ELR (cell line): ENCODE measurements around the gene PEPD.

Source experiments
- DNase-seq: peaks from one replicate; pipeline ENCODE4 v3.0.0-alpha.2; 2015; ENCODE audit warnings: low read depth

The PEPD gene

GRCh38 chr19:33395561-33396550, 125.7 kb downstream of the PEPD start:
- DNase-seq = peak; percentile 26

GRCh38 chr19:33394723-33395560, 126.6 kb downstream of the PEPD start:
- DNase-seq = no peak

GRCh38 chr19:33394006-33394722, 127.4 kb downstream of the PEPD start:
- peak; percentile 80 for DNase-seq

GRCh38 chr19:33393286-33394005, 128.1 kb downstream of the PEPD start:
- DNase-seq = no peak

GRCh38 chr19:33392341-33393285, 129.0 kb downstream of the PEPD start:
- no peak for DNase-seq

DNA sequence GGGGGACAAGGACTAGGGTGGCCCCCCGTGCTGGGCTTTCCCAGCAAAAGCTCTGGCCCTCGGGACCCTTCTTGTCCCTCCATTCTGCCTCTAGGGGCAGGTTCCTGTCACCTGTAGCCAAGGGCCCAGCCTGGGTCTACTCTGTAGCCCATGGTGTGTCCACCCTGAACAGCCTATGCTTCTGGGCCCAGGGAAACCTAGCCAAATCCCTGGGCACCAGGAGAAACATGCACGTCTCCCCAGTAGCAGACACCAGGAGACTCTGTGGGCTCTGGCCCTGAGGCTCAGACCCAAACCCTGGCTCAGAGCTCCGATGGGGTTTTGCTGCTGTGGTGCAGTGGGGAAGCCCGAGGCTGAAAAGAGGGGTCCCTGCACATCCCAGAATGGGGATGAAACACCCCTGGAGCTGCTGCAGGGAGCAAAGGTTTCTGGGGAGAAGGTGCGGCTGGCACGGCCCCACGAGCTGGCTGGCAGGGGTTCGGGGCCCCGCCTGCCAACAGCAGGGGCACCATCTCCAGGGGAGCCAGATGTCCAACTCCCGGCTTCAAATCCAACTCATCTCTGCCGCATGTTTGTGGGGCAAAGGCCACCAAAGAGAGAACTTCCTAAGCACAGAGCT, 129.9 kb downstream of the PEPD start:
- DNase-seq = no peak

DNA sequence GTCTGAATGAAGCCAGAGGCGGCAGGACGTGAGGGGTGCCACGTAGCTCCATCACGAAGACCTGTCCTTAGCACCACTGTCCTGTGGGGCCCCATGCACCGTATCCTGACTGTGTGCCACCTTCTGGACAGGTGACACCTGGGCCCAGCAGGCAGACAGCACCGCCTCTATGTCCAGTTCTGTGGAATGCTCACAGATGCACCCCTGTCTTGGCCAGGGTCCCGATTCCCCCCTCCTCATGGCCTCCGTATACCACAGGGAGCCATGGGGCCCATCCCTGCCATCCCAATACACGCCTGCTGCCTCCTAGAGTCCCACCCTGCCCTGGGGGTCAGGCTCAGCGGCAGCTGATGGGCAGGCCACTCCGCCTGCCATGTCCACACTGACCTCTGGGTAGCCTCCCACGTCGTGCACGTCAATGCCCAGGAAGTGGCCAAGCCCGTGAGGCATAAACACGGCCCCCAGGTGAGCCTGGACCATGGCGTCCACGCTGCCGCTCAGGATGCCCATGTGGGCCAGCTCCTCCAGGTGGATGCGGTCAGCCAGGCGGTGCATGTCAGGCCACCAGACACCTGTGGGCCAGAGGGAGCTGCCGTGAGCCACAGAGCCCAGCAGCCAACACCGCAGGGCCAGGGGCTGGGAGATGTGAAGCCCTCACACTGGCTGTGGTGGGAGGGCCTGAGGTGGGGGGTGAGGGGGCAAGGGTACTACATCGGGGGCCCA, 130.5 kb downstream of the PEPD start:
- DNase-seq = no peak

DNA sequence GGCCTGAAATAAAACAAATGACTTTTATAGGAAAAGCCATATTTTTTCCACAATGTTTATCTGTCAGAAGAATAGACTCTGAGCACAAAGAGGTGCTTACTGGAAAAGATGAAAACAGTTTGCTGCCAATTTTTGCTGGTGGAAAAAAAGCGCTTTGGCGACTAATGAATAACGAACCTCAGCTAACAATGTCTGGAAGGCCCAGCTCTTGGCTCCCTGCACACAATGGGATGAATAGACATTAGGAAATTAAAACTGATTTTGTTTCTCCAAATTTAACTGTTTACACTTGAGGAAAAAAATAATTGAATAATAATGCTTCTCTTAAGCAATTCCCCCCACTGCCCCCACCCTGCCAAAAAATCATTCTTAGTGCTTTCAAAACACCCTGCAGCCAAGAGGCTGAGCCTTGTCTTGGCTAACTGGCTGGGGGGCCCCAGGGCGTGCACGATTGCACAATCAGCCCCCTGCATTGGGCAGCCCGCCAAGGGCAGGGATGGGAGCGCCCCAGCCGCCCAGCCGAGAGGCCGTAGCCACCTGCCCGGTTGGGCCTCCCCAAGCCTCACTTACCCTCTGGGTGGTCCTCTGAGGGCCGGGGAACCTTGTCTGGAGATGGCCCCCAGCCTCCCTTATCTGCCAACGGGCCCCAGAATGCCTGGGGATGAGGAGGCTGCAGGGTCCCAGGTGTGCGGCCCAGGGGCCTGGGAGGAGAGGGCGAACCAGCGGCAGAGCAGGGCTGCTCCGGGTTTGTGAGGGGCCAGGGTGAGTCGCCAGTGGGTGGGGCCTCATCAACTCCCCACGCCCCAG, 131.3 kb downstream of the PEPD start:
- DNase-seq = no peak

- no peak for DNase-seq
Measured at GRCh38 chr19:33389421-33390100, 132.0 kb downstream of the PEPD start.

DNA sequence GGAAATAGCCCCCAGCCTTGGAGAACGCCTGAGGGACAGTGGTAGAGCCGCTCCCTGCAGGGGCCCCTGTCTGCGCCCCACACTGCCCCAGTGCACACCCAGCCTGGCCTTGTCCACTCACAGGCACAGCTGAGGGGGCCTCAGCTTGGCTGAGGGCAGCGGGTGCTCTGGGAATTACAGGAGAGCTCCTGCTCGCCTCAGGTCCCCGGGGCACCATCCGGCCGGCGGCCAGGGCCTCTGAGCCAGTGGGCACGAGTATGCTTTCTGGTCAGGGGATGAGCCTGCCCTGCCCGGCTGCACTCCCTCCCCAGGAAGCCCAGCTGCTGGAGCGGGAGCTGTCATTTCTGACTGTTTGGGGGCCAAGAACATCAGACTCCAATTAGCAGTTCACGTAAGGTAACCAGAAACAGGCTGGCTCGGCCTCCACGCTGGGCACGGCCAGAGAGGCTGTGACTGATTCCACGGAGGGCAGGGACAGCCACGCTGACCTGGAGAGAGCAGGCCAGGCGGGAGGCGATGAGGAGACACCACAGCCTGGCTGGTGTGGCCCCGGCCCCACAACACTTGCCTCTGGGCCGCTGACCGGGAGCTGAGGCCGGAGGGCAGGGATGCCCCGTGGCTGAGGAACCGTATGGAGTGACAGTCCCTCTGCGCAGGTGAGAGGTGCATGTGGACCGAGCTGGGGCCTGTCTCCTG, 132.7 kb downstream of the PEPD start:
- DNase-seq = no peak

- DNase-seq = no peak
Measured at GRCh38 chr19:33388231-33388724, 133.3 kb downstream of the PEPD start.

DNA sequence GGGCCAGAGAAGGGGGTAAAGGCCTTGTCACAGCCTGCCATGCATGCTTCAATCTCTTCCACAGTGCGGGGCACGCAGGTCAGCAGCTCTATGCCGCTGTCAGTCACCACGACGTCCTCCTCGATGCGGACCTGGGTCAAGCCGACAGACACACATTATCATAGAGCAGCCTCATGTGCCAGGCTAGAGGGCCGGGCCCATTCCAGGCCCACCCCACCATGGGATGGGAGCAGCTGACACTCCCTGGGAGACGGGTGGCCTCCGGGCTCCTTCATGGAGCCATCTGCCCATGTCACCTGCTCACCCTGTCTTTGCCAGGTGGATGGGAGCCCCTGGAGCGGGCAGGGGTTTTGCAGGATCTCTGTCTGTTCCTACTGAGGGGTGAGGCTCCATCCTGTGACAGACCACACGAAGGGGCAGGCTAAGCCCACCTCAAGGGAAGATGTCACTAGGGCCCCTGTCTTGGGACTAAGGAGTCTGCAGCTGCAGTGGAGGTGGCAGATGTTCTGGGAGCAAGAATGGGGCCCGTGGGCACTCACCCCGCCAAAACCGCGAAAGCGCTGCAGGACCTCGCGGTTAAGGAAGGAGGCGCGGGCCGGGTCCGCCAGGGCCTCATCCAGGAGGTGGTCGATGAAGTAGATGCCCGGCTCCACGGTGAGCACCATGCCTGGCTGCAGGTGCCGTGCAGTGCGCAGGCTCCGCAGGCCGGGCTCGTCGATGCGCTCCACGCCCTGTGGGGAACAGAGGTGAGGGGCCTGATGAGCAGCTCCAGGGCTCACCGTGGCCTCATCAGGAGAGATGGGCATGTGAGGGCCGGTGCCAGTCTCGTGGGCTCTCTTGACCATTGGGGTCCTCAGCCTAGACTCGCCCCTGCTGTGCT, 134.0 kb downstream of the PEPD start:
- DNase-seq = no peak

- DNase-seq = no peak
Measured at GRCh38 chr19:33386361-33386858, 135.2 kb downstream of the PEPD start.

DNA sequence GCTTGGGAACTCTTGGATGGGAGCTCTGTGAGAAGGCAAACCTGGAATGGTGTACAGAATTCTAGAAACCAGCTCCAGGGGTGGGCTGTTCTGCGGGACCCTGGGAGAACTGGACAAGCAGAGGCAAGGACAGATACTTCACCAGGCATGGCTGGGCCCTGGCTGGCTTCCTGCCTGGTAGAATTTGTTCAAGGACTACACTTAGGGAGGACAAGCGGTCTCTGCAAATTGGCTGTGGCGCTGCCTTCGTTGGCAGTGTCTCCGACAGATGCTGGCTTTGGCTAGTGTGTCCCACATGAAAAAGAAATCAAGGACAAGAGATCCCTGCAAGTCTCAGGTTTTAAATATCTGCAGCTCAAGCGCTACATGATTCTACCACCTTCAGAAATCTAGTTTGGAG, 135.6 kb downstream of the PEPD start:
- no peak for DNase-seq

DNA sequence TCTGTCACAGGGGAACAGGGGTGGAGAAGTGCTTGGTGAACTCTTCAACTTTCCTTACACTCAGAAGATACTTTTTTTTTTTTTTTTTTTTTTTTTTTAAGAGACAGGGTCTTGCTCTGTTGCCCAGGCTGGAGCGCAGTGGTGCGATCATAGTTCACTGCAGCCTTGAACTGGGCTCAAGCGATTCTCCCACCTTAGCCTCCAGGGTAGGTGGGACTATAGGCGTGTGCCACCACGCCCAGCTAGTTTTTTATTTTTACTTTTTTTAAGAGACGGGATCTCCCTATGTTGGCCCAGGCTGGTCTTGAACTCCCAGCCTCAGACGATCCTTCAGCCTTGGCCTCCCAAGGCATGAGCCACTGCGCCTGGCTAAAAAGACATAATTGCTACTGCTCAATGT, 136.6 kb downstream of the PEPD start:
- no peak for DNase-seq
